HS-27A (cell line): ENCODE data around the gene NADK.
"Not testable (repeated sequence)": the region's sequence is repeated elsewhere in the genome, so short reads cannot be mapped to it uniquely, and the experiment has no call there.

Source experiments
- DNase-seq: peaks from one replicate; pipeline ENCODE4 v3.0.0-alpha.2; 2012; ENCODE audit warnings: low read depth, missing footprints

Gene NADK

GRCh38 chr1:1763657-1764621 lies 14.3 kb downstream of the NADK start:
- DNase-seq: no peak

- no peak for DNase-seq
These were observed 16.5 kb downstream of the NADK start for GRCh38 chr1:1761504-1762376.

GRCh38 chr1:1760715-1761114 lies 17.6 kb downstream of the NADK start:
- DNase-seq: no peak

GRCh38 chr1:1760345-1760650 lies 18.0 kb downstream of the NADK start:
- no peak for DNase-seq

GRCh38 chr1:1759456-1760344 lies 18.6 kb downstream of the NADK start:
- no peak for DNase-seq

- no peak for DNase-seq
These were observed 19.4 kb downstream of the NADK start for GRCh38 chr1:1758692-1759455.

- no peak for DNase-seq
These were observed 20.1 kb downstream of the NADK start for GRCh38 chr1:1758059-1758621.

- no peak for DNase-seq
These were observed 20.7 kb downstream of the NADK start for GRCh38 chr1:1757422-1758058.

GRCh38 chr1:1756661-1757421 lies 21.4 kb downstream of the NADK start:
- no peak for DNase-seq

- no peak for DNase-seq
These were observed 22.4 kb downstream of the NADK start for GRCh38 chr1:1755852-1756251.

- DNase-seq: no peak
These were observed 22.8 kb downstream of the NADK start for GRCh38 chr1:1755426-1755825.

- no peak for DNase-seq
These were observed 24.0 kb downstream of the NADK start for GRCh38 chr1:1754051-1754815.

GRCh38 chr1:1753607-1754005 lies 24.7 kb downstream of the NADK start:
- no peak for DNase-seq

- DNase-seq: no peak
These were observed 25.3 kb downstream of the NADK start for GRCh38 chr1:1752636-1753606.

- DNase-seq: no peak
These were observed 26.1 kb downstream of the NADK start for GRCh38 chr1:1752190-1752589.

GRCh38 chr1:1749941-1750340 lies 28.3 kb downstream of the NADK start:
- DNase-seq: not testable (repeated sequence)

GRCh38 chr1:1748686-1749321 lies 29.5 kb downstream of the NADK start:
- DNase-seq: no peak
